ENCODE data around the gene GALNT18. TPM values are rescaled to one million over a fixed set of nuclear protein-coding genes. Genes with fewer than 3 reads are reported as not detected.

The GALNT18 gene
- total and polyA plus RNA-seq, 2 experiments from 2014 or later, result 4.3 to 10.8 TPM

- Histone ChIP-seq H3K9me2 (ENCODE audit: insufficient read depth) (peaks cover 9% of the 10 kb centered on the region), H3F3A (replicated peaks; ENCODE audit: low read depth) (no peaks in the 10 kb centered on the region), H4K20me1 (replicated peaks; ENCODE audit: insufficient read depth) (no peaks in the 10 kb centered on the region), H2AFZ (no peak overlapping the region), H3K4me1 (ENCODE audit: insufficient read depth) (0 out of 2 replicates have a peak, but pooled peaks cover 5% of the 10 kb centered on the region), H3K4me2 (no peak overlapping the region), H3K79me2 (replicated peaks; ENCODE audit: insufficient read depth) (no peaks in the 10 kb centered on the region), H3K36me3 (ENCODE audit: insufficient read depth) (0 out of 2 replicates have a peak, but pooled peaks cover 3% of the 10 kb centered on the region), H3K27ac (ENCODE audit: low read depth) (no peak overlapping the region), H3K4me3 (no peak overlapping the region), H3K27me3 (ENCODE audit: insufficient read depth) (no peaks in the 10 kb centered on the region)
- Mint-ChIP-seq H3K36me3 (ENCODE audit: low read depth) (no peaks in the 10 kb centered on the region; the same call in 2 of the 3 replicates), H3K27ac (no peak overlapping the region), H3K9me3 (peaks cover 8% of the 10 kb centered on the region; the same call in 2 of the 3 replicates), H3K27me3 (ENCODE audit: insufficient read depth, low read depth, poor library complexity) (peaks cover 7% of the 10 kb centered on the region), H3K4me3 (no peak overlapping the region), H3K4me1 (peaks cover 3% of the 10 kb centered on the region; the same call in 1 of the 3 replicates)
- TF ChIP-seq CTCF (conservative IDR thresholded peaks at IDR 0.05; ENCODE audit: low read depth in 2 of 2) (no peak), EZH2 (IDR thresholded peaks at IDR 0.05; ENCODE audit: low read depth, unreplicated experiment) (no peak), POLR2AphosphoS5 (IDR thresholded peaks at IDR 0.05; ENCODE audit: low read depth) (no peak), ZNF114 (CRISPR knock-in tag; IDR thresholded peaks at IDR 0.05) (no peak), ETS1 (IDR thresholded peaks at IDR 0.05) (no peak), STAT1 (IDR thresholded peaks at IDR 0.05; ENCODE audit: unreplicated experiment) (no peak), CREB1 (CRISPR knock-in tag; IDR thresholded peaks at IDR 0.05; ENCODE audit: low read depth) (no peak), REST (IDR thresholded peaks at IDR 0.05; ENCODE audit: unreplicated experiment) (no peak), ZNF462 (CRISPR knock-in tag; IDR thresholded peaks at IDR 0.05) (no peak), NANOG (IDR thresholded peaks at IDR 0.05; ENCODE audit: borderline replicate concordance) (no peak), JUNB (IDR thresholded peaks at IDR 0.05; ENCODE audit: unreplicated experiment) (no peak)
- ATAC-seq (no peak), DNase-seq (ENCODE audit: low spot score) (no peak)
Measured at GRCh38 chr11:11640152-11640551, 18.3 kb upstream of the GALNT18 start.
